Dermis microvascular lymphatic vessel endothelial cell (primary cell): ENCODE data around the gene KIAA0930. TPM values are rescaled to one million over a fixed set of nuclear protein-coding genes. Genes with fewer than 3 reads are reported as not detected.

Source experiments
- DNase-seq, 2 donors: peaks; one replicate each; pipeline versions ENCODE4 v3.0.0 to v3.0.0-alpha.2; 2010; ENCODE audit warnings: low read depth in 2 of 2
- total RNA-seq: library from RNA; depleted of rRNA; stranded (reverse); fragments of >200 nt; gene quantifications from 2 replicates; pipeline ENCODE4 v1.2.1, GENCODE V29; 2014

The KIAA0930 gene
- total RNA-seq, 1 donor from 2014 or later, result 39.3 TPM

GRCh38 chr22:45180146-45180679, 60.5 kb downstream of the KIAA0930 start:
- no peak for DNase-seq

DNA sequence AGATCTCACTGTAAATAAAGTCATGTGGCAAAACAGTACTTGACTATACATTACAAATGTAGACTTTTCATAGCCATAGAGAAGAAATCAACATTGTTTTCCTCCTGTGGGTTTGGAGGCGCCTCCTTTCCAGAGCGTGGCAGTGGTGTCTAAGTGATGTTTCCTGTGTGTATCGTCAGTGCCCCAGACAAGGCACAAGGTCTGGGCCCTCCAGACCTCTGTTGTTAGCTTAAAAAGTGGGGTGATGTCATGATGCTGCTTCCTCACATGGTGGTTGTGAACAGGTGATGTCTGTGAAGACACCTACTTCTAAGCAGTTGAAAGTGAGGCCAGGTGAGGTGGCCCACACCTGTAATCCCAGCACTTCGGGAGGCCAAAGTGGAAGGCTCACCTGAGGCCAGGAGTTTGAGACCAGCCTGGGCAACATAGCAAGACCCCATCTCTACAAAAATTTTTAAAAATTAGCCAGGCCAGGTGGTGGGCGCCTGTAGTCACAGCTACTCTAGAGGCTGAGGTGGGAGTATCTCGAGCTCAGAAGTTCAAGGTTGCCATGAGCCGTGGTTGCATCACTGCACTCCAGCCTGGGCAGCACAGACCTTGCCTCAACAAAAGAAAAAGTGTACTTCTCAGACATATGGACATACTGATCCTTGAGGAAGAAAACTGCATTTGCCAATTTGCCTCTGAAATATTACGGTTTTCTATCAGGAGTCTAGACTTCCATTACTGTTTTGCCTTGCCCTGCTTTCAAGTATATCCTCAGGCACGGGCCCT, 61.2 kb downstream of the KIAA0930 start:
- DNase-seq, result no peak

DNA sequence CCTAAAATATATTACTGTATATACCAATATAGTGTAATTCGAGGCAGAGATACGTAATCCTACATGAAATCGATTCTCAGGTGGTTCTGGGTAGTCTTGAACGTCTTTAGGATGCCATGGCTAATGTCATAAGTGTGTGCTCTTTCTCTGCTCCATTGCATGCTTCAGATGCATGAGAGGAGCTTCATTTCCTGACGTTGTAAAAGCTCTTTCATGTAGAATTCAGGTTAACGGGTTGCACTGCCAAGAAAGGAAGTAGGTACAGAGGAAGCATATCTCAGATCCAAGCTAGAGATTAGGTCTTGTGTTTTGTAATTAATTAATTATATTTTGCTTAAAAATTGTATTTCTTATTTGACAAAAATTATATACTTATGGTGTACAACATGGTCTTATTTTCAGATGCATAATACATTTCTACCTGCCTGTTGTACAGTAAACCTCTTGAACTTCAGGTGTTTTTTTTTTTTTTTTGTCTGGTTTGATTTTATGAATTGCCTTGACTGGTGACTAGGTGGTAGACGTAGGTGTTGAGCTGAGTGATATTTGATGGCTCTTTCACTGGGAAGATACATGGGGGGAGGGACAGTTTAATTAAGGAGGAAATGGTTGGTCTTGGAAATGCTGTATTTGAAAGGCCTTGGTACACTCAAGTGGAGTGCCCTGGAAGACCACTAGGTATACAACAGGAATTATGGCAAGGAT, 67.7 kb downstream of the KIAA0930 start:
- DNase-seq, result no peak

DNA sequence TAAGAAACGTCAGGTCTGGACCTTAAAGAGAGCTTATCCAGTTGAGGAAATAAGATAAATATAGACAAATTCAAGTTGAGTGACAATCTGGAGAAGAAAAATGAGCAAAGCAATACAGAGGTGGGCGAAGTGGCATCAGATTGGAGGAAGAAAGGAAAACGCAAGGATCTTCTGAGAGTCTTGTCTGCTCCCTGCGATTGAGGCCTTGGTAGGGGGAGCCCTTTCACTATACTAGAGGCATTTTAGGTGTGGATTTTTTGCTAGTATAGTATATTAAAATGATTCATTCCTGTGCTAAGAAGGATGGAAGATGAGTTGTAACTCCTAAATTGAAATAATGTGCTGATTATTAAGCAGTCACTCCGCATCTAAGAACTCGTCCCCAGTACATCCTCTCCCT, 68.9 kb downstream of the KIAA0930 start:
- DNase-seq, result no peak

GRCh38 chr22:45169591-45170466, 70.9 kb downstream of the KIAA0930 start:
- no peak for DNase-seq

GRCh38 chr22:45166932-45167331, 73.8 kb downstream of the KIAA0930 start:
- no peak for DNase-seq

DNA sequence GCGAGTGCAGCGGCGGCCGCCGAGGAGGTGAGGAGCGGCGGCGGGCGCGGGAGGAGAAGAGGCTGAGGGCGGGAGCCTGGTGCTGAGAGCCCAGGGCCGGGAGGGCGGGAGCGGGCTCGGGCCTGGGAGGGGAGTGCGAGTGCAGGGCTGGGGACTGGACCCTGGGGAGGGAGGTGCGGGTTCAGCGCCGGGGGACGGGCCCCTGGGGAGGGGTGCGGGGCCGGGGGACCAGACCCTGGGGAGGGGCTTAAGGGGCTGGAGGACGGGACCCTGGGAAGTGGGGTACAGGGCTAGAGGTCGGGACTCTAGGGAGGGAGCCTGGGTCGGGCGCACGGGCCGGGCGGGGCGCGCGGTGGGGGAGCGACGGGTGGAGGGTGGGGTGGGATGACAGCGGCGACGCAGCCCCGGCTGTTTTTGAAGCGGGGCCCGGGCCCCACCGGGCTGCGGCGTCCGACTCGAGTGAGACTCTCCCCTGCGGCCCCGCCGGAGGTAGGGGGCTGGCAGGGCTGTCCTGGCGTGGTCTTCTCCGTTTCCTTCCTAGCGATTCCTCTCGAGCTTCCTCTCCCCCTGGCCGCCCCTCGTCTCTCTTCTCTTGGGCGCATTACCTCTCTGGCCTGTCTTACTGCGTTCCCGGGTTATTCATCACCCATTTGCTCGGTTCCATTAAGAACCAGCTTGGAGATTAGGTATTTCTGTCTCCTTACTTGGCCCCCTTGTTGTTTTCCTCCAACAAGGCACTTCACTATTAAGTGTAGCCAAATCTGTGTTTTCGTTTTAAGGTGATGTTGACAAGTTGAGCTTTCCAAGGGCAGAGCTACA, 76.2 kb downstream of the KIAA0930 start:
- peak in 1 of 2 donors; percentile 14 for DNase-seq

DNA sequence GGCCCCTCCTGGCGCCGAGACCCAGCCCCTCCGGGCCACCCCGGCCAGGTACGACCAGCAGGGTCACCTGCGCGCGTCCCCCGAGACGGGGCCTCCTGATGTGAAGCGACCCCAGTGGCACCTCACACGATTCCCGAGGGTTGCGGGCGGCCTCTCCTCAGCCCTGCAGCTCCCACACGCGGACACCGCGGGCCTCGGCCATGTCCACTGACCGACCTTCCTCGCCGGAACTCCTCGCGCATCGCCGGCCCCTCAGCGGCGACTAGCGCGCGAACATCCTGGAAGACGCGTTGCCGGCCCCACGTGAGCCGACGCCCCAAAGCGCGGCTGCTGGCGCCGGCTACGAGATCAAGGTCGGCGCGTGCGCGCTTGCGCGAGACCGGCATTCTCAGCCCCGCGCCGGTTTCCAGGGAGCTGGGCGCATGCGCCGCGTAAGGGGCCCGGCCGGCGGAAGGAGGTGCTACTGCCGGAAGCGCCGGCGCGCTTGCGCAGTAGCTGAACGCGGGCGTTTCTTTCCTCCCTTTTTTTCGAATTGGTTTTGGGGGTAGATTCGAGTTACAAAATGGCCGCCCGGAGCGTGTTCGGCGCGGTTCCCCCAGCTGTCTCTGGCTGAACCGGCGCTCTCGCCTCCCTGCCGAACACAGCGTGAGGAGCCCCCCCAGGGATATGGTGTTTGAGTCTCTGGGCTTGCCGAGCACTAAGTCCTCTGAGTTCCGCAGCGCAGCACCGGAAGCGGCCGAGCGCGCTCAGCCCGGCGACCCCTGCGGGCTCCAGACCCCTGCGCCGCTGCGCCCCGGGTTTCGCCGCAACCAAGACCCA, 77.0 kb downstream of the KIAA0930 start, which contains the start of gene NUP50:
TSS of gene NUP50 (plus strand) at position 475 of the 819 bp plus-strand sequence. CDS start 4,253 bp downstream, outside the sequence.
- DNase-seq, result peak; percentile 93 to 97

DNA sequence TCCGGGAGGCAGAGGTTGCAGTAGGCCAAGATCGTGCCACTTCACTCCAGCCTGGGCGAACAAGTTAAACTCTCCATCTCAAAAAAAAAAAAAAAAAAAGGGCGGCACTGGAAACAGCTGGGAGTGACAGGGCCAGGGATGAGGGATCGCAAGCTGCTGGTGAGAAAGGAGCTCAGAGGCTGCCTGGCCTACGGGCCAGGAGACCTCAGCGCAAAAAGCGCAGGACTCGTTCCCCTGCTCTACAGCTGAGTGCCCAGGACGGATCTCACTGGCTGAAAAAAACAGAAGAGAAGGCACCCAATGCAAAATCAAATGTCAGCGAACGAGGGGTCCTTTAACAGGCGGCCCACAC, 77.6 kb downstream of the KIAA0930 start:
- peak in 1 of 2 donors; percentile 43 for DNase-seq

- DNase-seq, result no peak
Measured at GRCh38 chr22:45162531-45162930, 78.2 kb downstream of the KIAA0930 start.

- DNase-seq, result peak in 1 of 2 donors; percentile 76
Measured at GRCh38 chr22:45159652-45160462, 80.8 kb downstream of the KIAA0930 start.

DNA sequence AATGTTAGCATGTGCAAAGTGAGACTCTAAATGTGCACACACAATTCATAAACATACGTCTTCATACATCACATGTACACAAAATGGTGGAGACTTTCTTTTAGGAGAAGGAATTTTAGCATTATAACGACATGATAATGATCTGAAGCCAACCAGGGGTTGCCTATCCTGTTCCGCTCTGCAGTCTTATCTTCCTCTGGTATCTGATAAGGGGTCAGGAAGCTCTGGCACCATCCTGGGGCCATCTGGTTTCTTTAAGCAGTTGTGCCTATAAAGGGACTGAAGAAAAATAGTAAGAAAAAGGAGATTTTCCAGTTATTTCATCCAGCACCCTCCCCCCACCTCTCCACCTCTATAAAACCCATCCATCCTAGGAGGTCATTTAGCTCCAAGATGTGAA, 82.8 kb downstream of the KIAA0930 start:
- DNase-seq, result no peak

- DNase-seq, result no peak
Measured at GRCh38 chr22:45155050-45155840, 85.4 kb downstream of the KIAA0930 start.

GRCh38 chr22:45154383-45154782, 86.3 kb downstream of the KIAA0930 start:
- DNase-seq, result peak in 1 of 2 donors; percentile 14

GRCh38 chr22:45151503-45151902, 89.2 kb downstream of the KIAA0930 start:
- DNase-seq, result no peak

GRCh38 chr22:45150139-45150538, 90.6 kb downstream of the KIAA0930 start:
- DNase-seq, result no peak

- DNase-seq, result no peak
Measured at GRCh38 chr22:45149671-45150070, 91.0 kb downstream of the KIAA0930 start.

DNA sequence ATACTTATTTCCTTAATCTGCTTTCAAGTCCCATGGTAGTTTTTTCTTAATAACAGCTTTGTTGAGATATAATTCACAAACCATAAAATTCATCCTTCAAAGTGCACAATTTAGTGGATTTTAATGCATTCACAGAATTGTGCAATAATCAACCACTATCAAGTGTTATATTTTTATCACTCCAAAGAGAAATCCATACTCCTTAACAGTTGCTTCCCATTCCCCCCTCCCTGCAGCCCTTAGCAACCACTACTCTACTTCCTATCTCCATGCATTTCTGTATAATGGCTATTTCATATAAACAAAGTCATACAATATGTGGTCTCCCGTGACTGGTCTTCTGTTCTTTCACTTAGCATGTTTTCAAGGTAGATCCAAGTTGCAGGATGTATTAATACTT, 95.8 kb downstream of the KIAA0930 start:
- no peak for DNase-seq
